ENCODE measurements around the gene SRRM2.

Gene SRRM2

GRCh38 chr16:2783581-2784357 is 31.3 kb downstream of the SRRM2 start:
- Histone ChIP-seq H3K4me1 (ENCODE audit: control insufficient read depth, insufficient read depth, low read length) (peaks cover 1% of the 10 kb centered on the region), H3K9me3 (ENCODE audit: control insufficient read depth, low read length) (no peaks in the 10 kb centered on the region), H3K4me3 (ENCODE audit: low read length) (no peak overlapping the region), H3K27me3 (replicated peaks; ENCODE audit: control insufficient read depth, insufficient read depth, low read length) (peaks cover 52% of the 10 kb centered on the region), H3K36me3 (ENCODE audit: control insufficient read depth, insufficient read depth, low read length, severe bottlenecking) (no peaks in the 10 kb centered on the region), H3K9ac (ENCODE audit: low read length) (no peak overlapping the region)
- no peak for DNase-seq (ENCODE audit: low read depth)

GRCh38 chr16:2784358-2785100 is 32.1 kb downstream of the SRRM2 start:
- no peak for DNase-seq (ENCODE audit: low read depth)
- H3K9ac ChIP-seq (ENCODE audit: low read length): no peak overlapping the region

GRCh38 chr16:2785101-2785991 is 32.9 kb downstream of the SRRM2 start:
- no peaks in the 10 kb centered on the region for H3K9me3 ChIP-seq (ENCODE audit: control insufficient read depth, low read length)
- no peaks in the 10 kb centered on the region for H3K36me3 ChIP-seq (ENCODE audit: control insufficient read depth, insufficient read depth, low read length, severe bottlenecking)
- no peak overlapping the region for H3K9ac ChIP-seq (ENCODE audit: low read length)
- H3K4me1 ChIP-seq (ENCODE audit: control insufficient read depth, insufficient read depth, low read length): no peaks in the 10 kb centered on the region
- no peak overlapping the region for H3K4me3 ChIP-seq (ENCODE audit: low read length)
- peaks cover 63% of the 10 kb centered on the region for H3K27me3 ChIP-seq (replicated peaks; ENCODE audit: control insufficient read depth, insufficient read depth, low read length)
- no peak for DNase-seq (ENCODE audit: low read depth)

More at GRCh38 chr16:2784358-2785100, 32.1 kb downstream of the SRRM2 start:
- Histone ChIP-seq H3K4me3 (ENCODE audit: low read length) (no peak overlapping the region), H3K4me1 (ENCODE audit: control insufficient read depth, insufficient read depth, low read length) (no peaks in the 10 kb centered on the region), H3K27me3 (replicated peaks; ENCODE audit: control insufficient read depth, insufficient read depth, low read length) (peaks cover 57% of the 10 kb centered on the region), H3K36me3 (ENCODE audit: control insufficient read depth, insufficient read depth, low read length, severe bottlenecking) (no peaks in the 10 kb centered on the region), H3K9me3 (ENCODE audit: control insufficient read depth, low read length) (no peaks in the 10 kb centered on the region)

- H3K4me1 ChIP-seq (ENCODE audit: control insufficient read depth, insufficient read depth, low read length): no peaks in the 10 kb centered on the region
- H3K4me3 ChIP-seq (ENCODE audit: low read length): no peak overlapping the region
Observed at GRCh38 chr16:2786061-2786825, 33.8 kb downstream of the SRRM2 start.

GRCh38 chr16:2786826-2787151 is 34.4 kb downstream of the SRRM2 start:
- Histone ChIP-seq H3K27me3 (replicated peaks; ENCODE audit: control insufficient read depth, insufficient read depth, low read length) (peaks cover 75% of the 10 kb centered on the region), H3K4me1 (ENCODE audit: control insufficient read depth, insufficient read depth, low read length) (no peaks in the 10 kb centered on the region), H3K9ac (ENCODE audit: low read length) (no peak overlapping the region), H3K4me3 (ENCODE audit: low read length) (no peak overlapping the region), H3K36me3 (ENCODE audit: control insufficient read depth, insufficient read depth, low read length, severe bottlenecking) (no peaks in the 10 kb centered on the region), H3K9me3 (ENCODE audit: control insufficient read depth, low read length) (no peaks in the 10 kb centered on the region)
- no peak for DNase-seq (ENCODE audit: low read depth)

More at GRCh38 chr16:2786061-2786825, 33.8 kb downstream of the SRRM2 start:
- Histone ChIP-seq H3K36me3 (ENCODE audit: control insufficient read depth, insufficient read depth, low read length, severe bottlenecking) (no peaks in the 10 kb centered on the region), H3K27me3 (replicated peaks; ENCODE audit: control insufficient read depth, insufficient read depth, low read length) (peaks cover 72% of the 10 kb centered on the region), H3K9ac (ENCODE audit: low read length) (no peak overlapping the region), H3K9me3 (ENCODE audit: control insufficient read depth, low read length) (no peaks in the 10 kb centered on the region)
- no peak for DNase-seq (ENCODE audit: low read depth)

GRCh38 chr16:2787406-2787805 is 35.0 kb downstream of the SRRM2 start, which contains the start of gene PRSS33:
Gene PRSS33 (minus strand): TSS chr16:2787560. CDS start chr16:2786547, 1,013 bp downstream.
- peaks cover 80% of the 10 kb centered on the region for H3K27me3 ChIP-seq (replicated peaks; ENCODE audit: control insufficient read depth, insufficient read depth, low read length)
- no peak within 1 kb of the TSS for H3K4me3 ChIP-seq (ENCODE audit: low read length)
- no peak within 1 kb of the TSS for H3K9ac ChIP-seq (ENCODE audit: low read length)
- DNase-seq (ENCODE audit: low read depth): no peak
- no peaks in the 10 kb centered on the region for H3K36me3 ChIP-seq (ENCODE audit: control insufficient read depth, insufficient read depth, low read length, severe bottlenecking)
- H3K9me3 ChIP-seq (ENCODE audit: control insufficient read depth, low read length): peaks cover 2% of the 10 kb centered on the region
- H3K4me1 ChIP-seq (ENCODE audit: control insufficient read depth, insufficient read depth, low read length): no peaks in the 10 kb centered on the region

- Histone ChIP-seq H3K4me3 (ENCODE audit: low read length) (no peak overlapping the region), H3K9me3 (ENCODE audit: control insufficient read depth, low read length) (peaks cover 2% of the 10 kb centered on the region), H3K36me3 (ENCODE audit: control insufficient read depth, insufficient read depth, low read length, severe bottlenecking) (no peaks in the 10 kb centered on the region), H3K9ac (ENCODE audit: low read length) (no peak overlapping the region), H3K27me3 (replicated peaks; ENCODE audit: control insufficient read depth, insufficient read depth, low read length) (peaks cover 80% of the 10 kb centered on the region), H3K4me1 (ENCODE audit: control insufficient read depth, insufficient read depth, low read length) (no peaks in the 10 kb centered on the region)
- no peak for DNase-seq (ENCODE audit: low read depth)
Observed at GRCh38 chr16:2787961-2788360, 35.5 kb downstream of the SRRM2 start.

- Histone ChIP-seq H3K9ac (ENCODE audit: low read length) (no peak overlapping the region), H3K27me3 (replicated peaks; ENCODE audit: control insufficient read depth, insufficient read depth, low read length) (peaks cover 65% of the 10 kb centered on the region), H3K9me3 (ENCODE audit: control insufficient read depth, low read length) (peaks cover 2% of the 10 kb centered on the region), H3K36me3 (ENCODE audit: control insufficient read depth, insufficient read depth, low read length, severe bottlenecking) (no peaks in the 10 kb centered on the region), H3K4me1 (ENCODE audit: control insufficient read depth, insufficient read depth, low read length) (peaks cover 19% of the 10 kb centered on the region), H3K4me3 (ENCODE audit: low read length) (no peak overlapping the region)
- no peak for DNase-seq (ENCODE audit: low read depth)
Observed at GRCh38 chr16:2790631-2791030, 38.2 kb downstream of the SRRM2 start.

GRCh38 chr16:2791174-2791573 is 38.7 kb downstream of the SRRM2 start:
- Histone ChIP-seq H3K36me3 (ENCODE audit: control insufficient read depth, insufficient read depth, low read length, severe bottlenecking) (no peaks in the 10 kb centered on the region), H3K4me3 (ENCODE audit: low read length) (no peak overlapping the region)
- DNase-seq (ENCODE audit: low read depth): no peak

GRCh38 chr16:2792940-2793339 is 40.5 kb downstream of the SRRM2 start:
- Histone ChIP-seq H3K4me3 (ENCODE audit: low read length) (no peak overlapping the region), H3K9me3 (ENCODE audit: control insufficient read depth, low read length) (peaks cover 2% of the 10 kb centered on the region), H3K4me1 (ENCODE audit: control insufficient read depth, insufficient read depth, low read length) (peaks cover 23% of the 10 kb centered on the region)

More at GRCh38 chr16:2791174-2791573, 38.7 kb downstream of the SRRM2 start:
- H3K9me3 ChIP-seq (ENCODE audit: control insufficient read depth, low read length): peaks cover 2% of the 10 kb centered on the region
- peaks cover 23% of the 10 kb centered on the region for H3K4me1 ChIP-seq (ENCODE audit: control insufficient read depth, insufficient read depth, low read length)
- H3K9ac ChIP-seq (ENCODE audit: low read length): no peak overlapping the region
- H3K27me3 ChIP-seq (replicated peaks; ENCODE audit: control insufficient read depth, insufficient read depth, low read length): peaks cover 65% of the 10 kb centered on the region

More at GRCh38 chr16:2792940-2793339, 40.5 kb downstream of the SRRM2 start:
- Histone ChIP-seq H3K27me3 (replicated peaks; ENCODE audit: control insufficient read depth, insufficient read depth, low read length) (peaks cover 63% of the 10 kb centered on the region), H3K36me3 (ENCODE audit: control insufficient read depth, insufficient read depth, low read length, severe bottlenecking) (no peaks in the 10 kb centered on the region), H3K9ac (ENCODE audit: low read length) (no peak overlapping the region)
- no peak for DNase-seq (ENCODE audit: low read depth)
